Gastroesophageal sphincter (tissue), 3 donors: ENCODE data around the gene TBL1XR1.

Source experiments
- CTCF ChIP-seq, 4 experiments: fragments of 200-600 bp in 2 of 4; fragments of 450-650 bp in 2 of 4; sonication (generic) in 1 of 4; IDR thresholded peaks; one replicate each; pipeline ENCODE4 v1.5.1; 2017 to 2019; ENCODE audit warnings: antibody characterized with exemption in 4 of 4, mild to moderate bottlenecking in 2 of 4, moderate library complexity in 2 of 4
- EP300 ChIP-seq: sonication (generic); formaldehyde crosslinking; IDR thresholded peaks from one replicate; pipeline ENCODE4 v1.6.1; 2017; ENCODE audit warnings: antibody characterized with exemption, mild to moderate bottlenecking
- POLR2A ChIP-seq, 2 donors: fragments of 450-650 bp; IDR thresholded peaks; one replicate each; pipeline ENCODE4 v1.6.1; 2017; ENCODE audit warnings: antibody characterized with exemption in 2 of 2, mild to moderate bottlenecking in 2 of 2, moderate library complexity in 1 of 2
- POLR2AphosphoS5 ChIP-seq: sonication (generic); formaldehyde crosslinking; IDR thresholded peaks from one replicate; pipeline ENCODE4 v1.6.1; 2017; ENCODE audit warnings: antibody characterized with exemption

- TF ChIP-seq EP300 = no peak
- no peak for TF ChIP-seq CTCF (IDR thresholded peaks at IDR 0.05)
- TF ChIP-seq POLR2A (IDR thresholded peaks at IDR 0.05) = no peak
- no peak for TF ChIP-seq POLR2AphosphoS5
These were observed 4.6 kb upstream of the TBL1XR1 start for GRCh38 chr3:177201700-177202397.
